Endothelial cell of umbilical vein (primary cell): ENCODE measurements around the gene XRCC4. TPM values are rescaled to one million over a fixed set of nuclear protein-coding genes. Genes with fewer than 3 reads are reported as not detected.

Experiments
- BruUV-seq: library from RNA; stranded (reverse); fragments of 400-500 nt; replicated peaks from 2 replicates; lab custom pipeline; 2021; lab: Mats Ljungman, UMichigan
- CTCF ChIA-PET: fragments of 300-600, 350-600 bp; sonication (Branson Sonifier 250); formaldehyde crosslinking; loops from one replicate; lab custom pipeline; 2021; ENCODE audit warnings: antibody characterized with exemption, inconsistent platforms; lab: Charles Lee
- POLR2A ChIA-PET: fragments of 300-600, 350-600 bp; sonication (Branson Sonifier 250); formaldehyde crosslinking; loops from one replicate; lab custom pipeline; 2021; ENCODE audit warnings: antibody characterized with exemption, inconsistent platforms; lab: Charles Lee
- DNase-seq: peaks from one replicate; pipeline ENCODE4 v3.0.0-alpha.2; 2011; ENCODE audit warnings: low read depth, low spot score
- FAIRE-seq: peaks from 2 replicates; lab custom pipeline; 2011; peaks lifted over from hg19 to GRCh38; lab: Jason Lieb, UNC
- H2AFZ ChIP-seq: 2 replicates; pipeline ENCODE4 v1.6.0; 2012; ENCODE audit warnings: low read depth, low read length, control low read depth, inconsistent platforms
- H3K27ac ChIP-seq: 2 replicates; pipeline ENCODE4 v1.5.1; 2011; ENCODE audit warnings: low read depth, mild to moderate bottlenecking, control low read depth, low read length, moderate library complexity; ENCODE audit not compliant: insufficient read depth
- H3K27me3 ChIP-seq, 2 experiments: 2 replicates each; pipeline versions ENCODE4 v1.6.0 to v1.6.1; 2011; ENCODE audit warnings: low read length in 2 of 2, mixed read lengths in 1 of 2; ENCODE audit not compliant: control insufficient read depth in 2 of 2, insufficient read depth in 2 of 2
- H3K36me3 ChIP-seq, 2 experiments: 2 replicates in 1 of 2; 3 replicates in 1 of 2; pipeline ENCODE4 v1.5.1; 2011; ENCODE audit warnings: low read length in 2 of 2, mild to moderate bottlenecking in 1 of 2, moderate library complexity in 1 of 2; ENCODE audit not compliant: control insufficient read depth in 2 of 2, insufficient read depth in 2 of 2; ENCODE audit errors: extremely low read depth in 1 of 2
- H3K4me1 ChIP-seq: 3 replicates; pipeline ENCODE4 v1.5.1; 2011; ENCODE audit warnings: mild to moderate bottlenecking, low read length; ENCODE audit not compliant: control insufficient read depth, insufficient read depth; ENCODE audit errors: extremely low read depth
- H3K4me2 ChIP-seq: 2 replicates; pipeline ENCODE4 v1.6.1; 2011; ENCODE audit warnings: low read length, control low read depth, mixed read lengths; ENCODE audit not compliant: insufficient read depth
- H3K4me3 ChIP-seq, 3 experiments: fragments of 200-600 bp in 1 of 3; sonication (generic), shearing (Covaris generic) in 1 of 3; replicated peaks in 1 of 3; 2 replicates each; pipeline ENCODE4 v1.5.1; 2011 to 2016; ENCODE audit warnings: control low read depth in 3 of 3, low read length in 3 of 3, mild to moderate bottlenecking in 2 of 3, inconsistent platforms in 1 of 3, low read depth in 1 of 3, moderate library complexity in 1 of 3; ENCODE audit not compliant: insufficient read depth in 1 of 3
- H3K79me2 ChIP-seq: 2 replicates; pipeline ENCODE4 v1.6.0; 2012; ENCODE audit warnings: low read length, inconsistent platforms; ENCODE audit not compliant: control insufficient read depth, insufficient read depth
- H3K9ac ChIP-seq: replicated peaks from 2 replicates; pipeline ENCODE3; 2011; ENCODE audit warnings: low read length, control low read depth; ENCODE audit not compliant: insufficient read depth; ENCODE audit errors: extremely low read depth
- H3K9me1 ChIP-seq: replicated peaks from 3 replicates; pipeline ENCODE4 v1.6.0; 2011; ENCODE audit warnings: mild to moderate bottlenecking, low read length; ENCODE audit not compliant: control insufficient read depth, insufficient read depth; ENCODE audit errors: extremely low read depth
- H3K9me3 ChIP-seq: replicated peaks from 2 replicates; pipeline ENCODE4 v1.5.1; 2012; ENCODE audit warnings: low read length, inconsistent platforms; ENCODE audit not compliant: control insufficient read depth, insufficient read depth
- H4K20me1 ChIP-seq: replicated peaks from 2 replicates; pipeline ENCODE3; 2011; ENCODE audit warnings: mild to moderate bottlenecking, low read length; ENCODE audit not compliant: control insufficient read depth, insufficient read depth; ENCODE audit errors: extremely low read depth
- EZH2 ChIP-seq: IDR thresholded peaks from 2 replicates; pipeline ENCODE4 v1.6.1; 2012; ENCODE audit warnings: borderline replicate concordance, low read depth, mild to moderate bottlenecking, moderate library complexity, low read length, inconsistent platforms; ENCODE audit not compliant: severe bottlenecking
- FOS ChIP-seq: IDR thresholded peaks from 2 replicates; pipeline ENCODE4 v1.6.1; 2011; ENCODE audit warnings: mild to moderate bottlenecking, low read length, moderate library complexity, borderline replicate concordance; ENCODE audit not compliant: insufficient read depth
- GATA2 ChIP-seq: IDR thresholded peaks from 2 replicates; pipeline ENCODE4 v1.7.0; 2011; ENCODE audit warnings: low read depth, mild to moderate bottlenecking, moderate library complexity, mixed read lengths, low read length; ENCODE audit not compliant: insufficient read length, insufficient read depth
- JUN ChIP-seq: IDR thresholded peaks from 2 replicates; pipeline ENCODE4 v1.6.1; 2011; ENCODE audit warnings: borderline replicate concordance, low read depth; ENCODE audit not compliant: insufficient read length, insufficient read depth
- MYC ChIP-seq: IDR thresholded peaks from one replicate; pipeline ENCODE4 v1.6.1; 2011; ENCODE audit warnings: mild to moderate bottlenecking, low read depth, low read length
- POLR2A ChIP-seq: IDR thresholded peaks from 2 replicates; pipeline ENCODE4 v1.6.1; 2012; ENCODE audit warnings: low read depth, mild to moderate bottlenecking, control low read depth, low read length
- POLR2AphosphoS5 ChIP-seq: IDR thresholded peaks from 2 replicates; pipeline ENCODE4 v1.6.1; 2012; ENCODE audit warnings: low read depth, mild to moderate bottlenecking, control low read depth, low read length, moderate library complexity; ENCODE audit not compliant: insufficient read depth
- dilution Hi-C: fragments of 300-500 bp; cut with MboI; formaldehyde crosslinking; loops from one replicate; pipeline ENCODE4 v1.15.0; 2019; ENCODE audit warnings: low sequenced_read_pairs; ENCODE audit not compliant: extremely low pct_ligation_motif_present
- intact Hi-C: fragments of 100-400 bp; cut with micrococcal nuclease; formaldehyde crosslinking; loops from one replicate; pipeline ENCODE4 v1.10.0; 2022
- polyA plus RNA-seq, 4 experiments: library from polyadenylated mRNA; depleted of rRNA in 3 of 4; stranded (reverse) in 3 of 4; unstranded in 1 of 4; fragments of >200 nt; gene quantifications; 2 replicates each; pipeline versions ENCODE4 v1.2.1 to v1.2.3, GENCODE V29; 2011 to 2012; ENCODE audit warnings: missing spikeins in 1 of 4
- total RNA-seq: library from RNA; stranded (reverse); gene quantifications from 2 replicates; pipeline ENCODE4 v1.2.3, GENCODE V29; 2021
- TF ChIP-seq, protein P1 (sequence below), 2 donors: IDR thresholded peaks; 1 replicate in 1 of 2; 2 replicates in 1 of 2; pipeline ENCODE4 v1.5.1; 2011; ENCODE audit warnings: low read length in 2 of 2, mild to moderate bottlenecking in 2 of 2, moderate library complexity in 2 of 2, control low read depth in 1 of 2, inconsistent platforms in 1 of 2, low read depth in 1 of 2; ENCODE audit not compliant: insufficient read depth in 1 of 2; ENCODE audit errors: extremely low read depth in 1 of 2
- TF ChIP-seq, protein P2 (sequence below): IDR thresholded peaks from 2 replicates; pipeline ENCODE4 v1.6.1; 2011; ENCODE audit not compliant: insufficient read depth, insufficient read length

The XRCC4 gene
- total and polyA plus RNA-seq, 2 donors (not counting 3 experiments of a cell fraction or from before 2014, with no cell fraction given) = 1.3 to 7.7 TPM

DNA sequence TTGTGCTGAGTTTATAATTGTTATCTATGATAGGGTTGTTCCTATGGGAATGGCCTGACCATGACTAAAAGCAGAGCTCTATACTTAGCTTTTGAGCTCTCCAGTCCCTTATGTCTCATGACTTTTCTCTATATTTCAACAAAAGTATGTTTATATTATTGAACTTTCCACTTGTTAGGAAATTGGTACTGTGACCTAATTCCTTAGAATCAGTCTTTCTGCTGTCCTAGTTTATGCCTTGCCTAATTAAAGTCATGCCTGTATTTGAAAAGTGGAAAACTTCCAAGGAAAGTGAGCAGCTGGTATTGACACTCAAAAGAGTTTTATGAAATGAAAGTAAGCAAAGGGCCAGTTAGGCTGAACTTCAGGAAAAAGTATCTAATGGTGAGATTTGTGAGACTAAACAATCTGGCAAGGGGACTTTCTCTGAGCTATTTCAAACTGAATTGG is 68.6 kb downstream of the XRCC4 start:
- no peaks in the 10 kb centered on the region for H4K20me1 ChIP-seq
- dilution Hi-C loops (no loop called here), intact Hi-C loops (no loop called here)
- H2AFZ ChIP-seq = no peak overlapping the region
- TF ChIP-seq FOS (no peak), POLR2AphosphoS5 (no peak), JUN (no peak), MYC (no peak), EZH2 (no peak), GATA2 (no peak), POLR2A (no peak)
- TF ChIP-seq, protein P1, sequence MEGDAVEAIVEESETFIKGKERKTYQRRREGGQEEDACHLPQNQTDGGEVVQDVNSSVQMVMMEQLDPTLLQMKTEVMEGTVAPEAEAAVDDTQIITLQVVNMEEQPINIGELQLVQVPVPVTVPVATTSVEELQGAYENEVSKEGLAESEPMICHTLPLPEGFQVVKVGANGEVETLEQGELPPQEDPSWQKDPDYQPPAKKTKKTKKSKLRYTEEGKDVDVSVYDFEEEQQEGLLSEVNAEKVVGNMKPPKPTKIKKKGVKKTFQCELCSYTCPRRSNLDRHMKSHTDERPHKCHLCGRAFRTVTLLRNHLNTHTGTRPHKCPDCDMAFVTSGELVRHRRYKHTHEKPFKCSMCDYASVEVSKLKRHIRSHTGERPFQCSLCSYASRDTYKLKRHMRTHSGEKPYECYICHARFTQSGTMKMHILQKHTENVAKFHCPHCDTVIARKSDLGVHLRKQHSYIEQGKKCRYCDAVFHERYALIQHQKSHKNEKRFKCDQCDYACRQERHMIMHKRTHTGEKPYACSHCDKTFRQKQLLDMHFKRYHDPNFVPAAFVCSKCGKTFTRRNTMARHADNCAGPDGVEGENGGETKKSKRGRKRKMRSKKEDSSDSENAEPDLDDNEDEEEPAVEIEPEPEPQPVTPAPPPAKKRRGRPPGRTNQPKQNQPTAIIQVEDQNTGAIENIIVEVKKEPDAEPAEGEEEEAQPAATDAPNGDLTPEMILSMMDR (IDR thresholded peaks at IDR 0.05; ENCODE audit: extremely low read depth in 1 of 2, insufficient read depth in 1 of 2, low read depth in 1 of 2, low read length in 2 of 2) = no peak
- TF ChIP-seq, protein P2, sequence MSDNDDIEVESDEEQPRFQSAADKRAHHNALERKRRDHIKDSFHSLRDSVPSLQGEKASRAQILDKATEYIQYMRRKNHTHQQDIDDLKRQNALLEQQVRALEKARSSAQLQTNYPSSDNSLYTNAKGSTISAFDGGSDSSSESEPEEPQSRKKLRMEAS = no peak
- H3K27ac ChIP-seq = no peak overlapping the region
- ChIA-PET CTCF (interaction anchor here (1.0 kb wide), 1 partner anchor 12 kb away, joined by 3 read pairs; no protein-coding TSS in a partner anchor), POLR2A (no interaction called here)
- no peaks in the 10 kb centered on the region for H3K27me3 ChIP-seq
- no peaks in the 10 kb centered on the region for H3K9me3 ChIP-seq
- no peak overlapping the region for H3K4me2 ChIP-seq
- no TSS peak for BruUV-seq
- FAIRE-seq = no peak
- no peak overlapping the region for H3K9ac ChIP-seq
- no peak overlapping the region for H3K4me3 ChIP-seq
- no peak for DNase-seq
- H3K36me3 ChIP-seq = no peaks in the 10 kb centered on the region
- no peaks in the 10 kb centered on the region for H3K79me2 ChIP-seq
- H3K9me1 ChIP-seq = no peaks in the 10 kb centered on the region
- no peaks in the 10 kb centered on the region for H3K4me1 ChIP-seq
